IMR-90 (cell line): Measurements from ENCODE around the gene ACTR2. TPM values are rescaled to one million over a fixed set of nuclear protein-coding genes. Genes with fewer than 3 reads are reported as not detected.

Experiments used
- ATAC-seq: fragments of 200-7000 bp; cut with Tn5 transposase; 2 replicates; pipeline ENCODE4 v1.9.1; 2020; ENCODE audit warnings: low read depth, mild to moderate bottlenecking, moderate library complexity
- BruUV-seq: library from RNA; stranded (reverse); fragments of 400-500 nt; replicated peaks from 2 replicates; lab custom pipeline; 2021; lab: Mats Ljungman, UMichigan
- CTCF ChIA-PET: fragments of 300-600 bp; formaldehyde crosslinking; extraction: SDS; loops from one replicate; lab custom pipeline; 2021; ENCODE audit warnings: antibody characterized with exemption; lab: Yijun Ruan, JAX
- POLR2A ChIA-PET: fragments of 300-600 bp; sonication (Branson Sonifier 250); formaldehyde crosslinking; loops from one replicate; lab custom pipeline; 2022; ENCODE audit warnings: antibody characterized with exemption; ENCODE audit not compliant: unreplicated experiment; lab: Charles Lee
- DNase-seq: peaks from one replicate; pipeline ENCODE4 v3.0.0; 2013
- H2AFZ ChIP-seq: replicated peaks from 2 replicates; pipeline ENCODE3; 2013; ENCODE audit warnings: low read length, mild to moderate bottlenecking; ENCODE audit not compliant: poor library complexity
- H2AK5ac ChIP-seq: 2 replicates; pipeline ENCODE4 v1.6.1; 2013; ENCODE audit warnings: low read depth, low read length, inconsistent platforms
- H2AK9ac ChIP-seq: replicated peaks from 2 replicates; pipeline ENCODE3; 2013; ENCODE audit warnings: mild to moderate bottlenecking, low read depth, low read length, moderate library complexity; ENCODE audit not compliant: poor library complexity
- H2BK120ac ChIP-seq: 2 replicates; pipeline ENCODE4 v1.6.1; 2013; ENCODE audit warnings: low read depth, low read length, inconsistent platforms
- H2BK15ac ChIP-seq: 3 replicates; pipeline ENCODE4 v1.6.1; 2013; ENCODE audit warnings: low read depth, low read length, inconsistent platforms
- H2BK20ac ChIP-seq: 2 replicates; pipeline ENCODE4 v1.6.1; 2013; ENCODE audit warnings: low read depth, mild to moderate bottlenecking, inconsistent platforms, low read length, moderate library complexity
- H2BK5ac ChIP-seq: 2 replicates; pipeline ENCODE4 v1.6.1; 2013; ENCODE audit warnings: mild to moderate bottlenecking, low read depth, low read length, inconsistent platforms; ENCODE audit not compliant: poor library complexity, severe bottlenecking
- H3K14ac ChIP-seq: replicated peaks from 2 replicates; pipeline ENCODE4 v1.6.1; 2013; ENCODE audit warnings: low read depth, low read length, inconsistent platforms
- H3K18ac ChIP-seq: 2 replicates; pipeline ENCODE4 v1.6.1; 2013; ENCODE audit warnings: low read depth, low read length, control low read depth
- H3K23ac ChIP-seq: 2 replicates; pipeline ENCODE4 v1.6.1; 2013; ENCODE audit warnings: low read depth, low read length, inconsistent platforms
- H3K27ac ChIP-seq: 2 replicates; pipeline ENCODE4 v1.5.1; 2013; ENCODE audit warnings: mild to moderate bottlenecking, control low read depth, low read length; ENCODE audit not compliant: insufficient read depth
- H3K27me3 ChIP-seq: 2 replicates; pipeline ENCODE4 v1.6.1; 2013; ENCODE audit warnings: low read length; ENCODE audit not compliant: control insufficient read depth, insufficient read depth
- H3K36me3 ChIP-seq: 2 replicates; pipeline ENCODE4 v1.6.1; 2013; ENCODE audit warnings: low read length, mixed read lengths; ENCODE audit not compliant: control insufficient read depth, insufficient read depth
- H3K4ac ChIP-seq: 2 replicates; pipeline ENCODE4 v1.6.1; 2013; ENCODE audit warnings: low read depth, low read length, inconsistent platforms
- H3K4me1 ChIP-seq: 2 replicates; pipeline ENCODE4 v1.6.1; 2013; ENCODE audit warnings: low read length, mixed read lengths; ENCODE audit not compliant: control insufficient read depth, insufficient read depth
- H3K4me2 ChIP-seq: 2 replicates; pipeline ENCODE4 v1.6.1; 2013; ENCODE audit warnings: low read depth, mild to moderate bottlenecking, control low read depth, low read length, moderate library complexity
- H3K4me3 ChIP-seq: 2 replicates; pipeline ENCODE4 v1.5.1; 2013; ENCODE audit warnings: low read depth, mild to moderate bottlenecking, control low read depth, low read length, moderate library complexity; ENCODE audit not compliant: insufficient read depth
- H3K56ac ChIP-seq: 2 replicates; pipeline ENCODE4 v1.6.1; 2013; ENCODE audit warnings: low read length, inconsistent platforms; ENCODE audit not compliant: insufficient read depth; ENCODE audit errors: extremely low read depth
- H3K79me1 ChIP-seq, 2 experiments: 2 replicates each; pipeline ENCODE4 v1.6.1; 2013; ENCODE audit warnings: low read length in 2 of 2, inconsistent platforms in 1 of 2, low read depth in 1 of 2
- H3K9ac ChIP-seq: 2 replicates; pipeline ENCODE4 v1.6.1; 2013; ENCODE audit warnings: low read depth, low read length, control low read depth
- H3K9me1 ChIP-seq: 2 replicates; pipeline ENCODE4 v1.6.1; 2013; ENCODE audit warnings: low read length, inconsistent platforms; ENCODE audit not compliant: insufficient read depth
- H3K9me3 ChIP-seq: 2 replicates; pipeline ENCODE4 v1.6.1; 2013; ENCODE audit warnings: low read length; ENCODE audit not compliant: control insufficient read depth, insufficient read depth
- H4K20me1 ChIP-seq: 2 replicates; pipeline ENCODE4 v1.6.1; 2013; ENCODE audit warnings: low read length, inconsistent platforms; ENCODE audit not compliant: insufficient read depth
- H4K5ac ChIP-seq: 2 replicates; pipeline ENCODE4 v1.6.1; 2013; ENCODE audit warnings: mild to moderate bottlenecking, low read depth, low read length, control low read depth
- H4K8ac ChIP-seq, 2 experiments: 2 replicates each; pipeline ENCODE4 v1.6.1; 2013; ENCODE audit warnings: low read depth in 2 of 2, low read length in 2 of 2, control low read depth in 1 of 2, inconsistent platforms in 1 of 2
- H4K91ac ChIP-seq: 2 replicates; pipeline ENCODE4 v1.6.1; 2013; ENCODE audit warnings: low read depth, low read length, inconsistent platforms; ENCODE audit not compliant: insufficient read depth
- BHLHE40 ChIP-seq: fragments of 150-350 bp; IDR thresholded peaks from 2 replicates; pipeline ENCODE4 v1.6.1; 2016; ENCODE audit warnings: mild to moderate bottlenecking, low read depth, low read length
- CEBPB ChIP-seq: IDR thresholded peaks from 2 replicates; pipeline ENCODE4 v1.6.1; 2012; ENCODE audit warnings: low read depth, low read length, improper control_type of control experiment
- CHD1 ChIP-seq: IDR thresholded peaks from 2 replicates; pipeline ENCODE4 v1.6.1; 2012; ENCODE audit warnings: low read depth, low read length, improper control_type of control experiment
- FOS ChIP-seq: fragments of 150-350 bp; IDR thresholded peaks from 2 replicates; pipeline ENCODE4 v1.6.1; 2016; ENCODE audit warnings: low read depth, low read length
- MAFK ChIP-seq: IDR thresholded peaks from 2 replicates; pipeline ENCODE4 v1.6.1; 2012; ENCODE audit warnings: low read depth, low read length, improper control_type of control experiment
- MAZ ChIP-seq: IDR thresholded peaks from 2 replicates; pipeline ENCODE4 v1.6.1; 2012; ENCODE audit warnings: low read depth, mild to moderate bottlenecking, low read length, improper control_type of control experiment, moderate library complexity, borderline replicate concordance
- MXI1 ChIP-seq: IDR thresholded peaks from 2 replicates; pipeline ENCODE4 v1.6.1; 2012; ENCODE audit warnings: low read depth, mild to moderate bottlenecking, low read length, moderate library complexity, borderline replicate concordance
- NFE2L2 ChIP-seq: fragments of 150-350 bp; IDR thresholded peaks from 2 replicates; pipeline ENCODE4 v1.6.1; 2016; ENCODE audit warnings: low read depth, mild to moderate bottlenecking, low read length
- POLR2A ChIP-seq: IDR thresholded peaks from 2 replicates; pipeline ENCODE4 v1.6.1; 2012; ENCODE audit warnings: mild to moderate bottlenecking, low read depth, low read length
- RAD21 ChIP-seq: IDR thresholded peaks from 2 replicates; pipeline ENCODE4 v1.6.1; 2012; ENCODE audit warnings: low read length, improper control_type of control experiment
- RCOR1 ChIP-seq: IDR thresholded peaks from 2 replicates; pipeline ENCODE4 v1.6.1; 2012; ENCODE audit warnings: mild to moderate bottlenecking, low read length, improper control_type of control experiment; ENCODE audit not compliant: insufficient replicate concordance
- RFX5 ChIP-seq: IDR thresholded peaks from 2 replicates; pipeline ENCODE4 v1.8.0; 2012; ENCODE audit warnings: low read depth, mild to moderate bottlenecking, low read length, moderate library complexity
- SMC3 ChIP-seq: fragments of 150-350 bp; IDR thresholded peaks from 2 replicates; pipeline ENCODE4 v1.6.1; 2016; ENCODE audit warnings: low read depth, mild to moderate bottlenecking, antibody characterized with exemption, low read length, moderate library complexity
- WGBS, 2 experiments: methylation state at CpG; one replicate each; pipeline versions ENCODE4 v1.1.5 to v1.1.7; 2013; ENCODE audit warnings: missing lambda C conversion rate in 2 of 2; ENCODE audit not compliant: insufficient read length in 1 of 2; ENCODE audit errors: extremely low coverage in 2 of 2; 5-methylcytosine and 5-hydroxymethylcytosine counted together
- dilution Hi-C: fragments of 300-500 bp; cut with HindIII; formaldehyde crosslinking; loops from one replicate; pipeline ENCODE4 v1.14.3; 2018; ENCODE audit warnings: low sequenced_read_pairs; ENCODE audit not compliant: unreplicated experiment
- in situ Hi-C: fragments of 300-500 bp; cut with MboI; formaldehyde crosslinking; loops from 3 replicates; pipeline ENCODE4 v1.14.3; 2019; ENCODE audit warnings: low sequenced_read_pairs, inconsistent platforms, mixed read lengths
- intact Hi-C: fragments of 100-400 bp; cut with micrococcal nuclease; formaldehyde crosslinking; loops from 2 replicates; pipeline ENCODE4 v1.10.0; 2022
- polyA plus RNA-seq, 3 experiments: library from polyadenylated mRNA; depleted of rRNA; stranded (reverse); fragments of >200 nt; gene quantifications; 2 replicates each; pipeline ENCODE4 v1.2.3, GENCODE V29; 2012; ENCODE audit warnings: low replicate concordance in 1 of 3
- total RNA-seq: library from RNA; depleted of rRNA; stranded (reverse); fragments of >200 nt; gene quantifications from 2 replicates; pipeline ENCODE4 v1.2.3, GENCODE V29; 2012
- TF ChIP-seq, protein P1 (sequence below): fragments of 150-350 bp; IDR thresholded peaks from 2 replicates; pipeline ENCODE4 v1.6.1; 2017; ENCODE audit warnings: mild to moderate bottlenecking, antibody characterized with exemption, low read length, low read depth
- TF ChIP-seq, protein P2 (sequence below): conservative IDR thresholded peaks from 2 replicates; pipeline ENCODE4 v1.5.1; 2012; ENCODE audit warnings: mild to moderate bottlenecking, low read depth, low read length, improper control_type of control experiment
- TF ChIP-seq, protein P3 (sequence below): fragments of 150-350 bp; IDR thresholded peaks from 2 replicates; pipeline ENCODE4 v1.6.1; 2016; ENCODE audit warnings: low read depth, mild to moderate bottlenecking, low read length, moderate library complexity, borderline replicate concordance

ACTR2 gene
- total and polyA plus RNA-seq, 2 of the 4 experiments (the other 2 are of a cell fraction): 141 to 205 TPM

DNA sequence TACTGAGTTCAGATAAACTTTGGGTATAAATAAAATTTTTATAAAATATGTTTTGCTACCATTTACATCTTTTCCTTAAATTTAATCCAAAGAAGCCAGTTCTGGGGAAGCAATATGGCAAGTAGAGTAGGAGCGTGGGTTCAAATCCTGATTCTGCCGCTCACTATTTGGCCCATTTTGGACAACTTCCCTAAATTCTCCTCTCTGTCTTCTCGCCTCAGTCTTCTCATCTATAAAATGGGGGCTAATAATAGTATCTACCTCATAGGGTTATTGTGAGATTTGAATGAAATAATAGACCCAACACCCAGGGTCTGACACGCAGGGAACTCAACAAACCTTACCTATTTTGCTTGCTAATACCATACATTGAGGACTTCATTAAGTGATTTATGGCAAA, 59.7 kb downstream of the ACTR2 start:
- Histone ChIP-seq H2AFZ (no peak overlapping the region), H3K9me3 (no peaks in the 10 kb centered on the region), H3K79me1 (no peaks in the 10 kb centered on the region), H3K4ac (no peak overlapping the region), H4K91ac (no peak overlapping the region), H4K5ac (no peak overlapping the region), H3K9ac (no peak overlapping the region), H3K18ac (no peak overlapping the region), H4K20me1 (no peaks in the 10 kb centered on the region), H3K27me3 (0 out of 2 replicates have a peak, but pooled peaks cover 2% of the 10 kb centered on the region), H3K23ac (no peak overlapping the region), H4K8ac (no peak overlapping the region), H3K27ac (no peak overlapping the region), H3K56ac (no peak overlapping the region), H2BK20ac (no peak overlapping the region), H2BK15ac (no peak overlapping the region), H3K4me3 (no peak overlapping the region), H2BK120ac (no peak overlapping the region), H3K9me1 (no peaks in the 10 kb centered on the region), H3K14ac (no peak overlapping the region), H2AK5ac (no peak overlapping the region), H3K4me1 (no peaks in the 10 kb centered on the region), H3K36me3 (no peaks in the 10 kb centered on the region), H3K4me2 (no peak overlapping the region), H2BK5ac (no peak overlapping the region), H2AK9ac (no peak overlapping the region)
- no TSS peak for BruUV-seq
- in situ Hi-C loops (no loop called here), intact Hi-C loops (no loop called here), dilution Hi-C loops (no loop called here)
- ChIA-PET CTCF (interaction anchor here (0.7 kb wide), 1 partner anchor 26 kb away, joined by 4 read pairs; no protein-coding TSS in a partner anchor), POLR2A (no interaction called here)
- DNase-seq: no peak
- WGBS, 2 experiments: no CpG with 5 or more reads among the region's 4 CpGs
- no peak for ATAC-seq
- TF ChIP-seq MAFK: no peak
- TF ChIP-seq, protein P1, sequence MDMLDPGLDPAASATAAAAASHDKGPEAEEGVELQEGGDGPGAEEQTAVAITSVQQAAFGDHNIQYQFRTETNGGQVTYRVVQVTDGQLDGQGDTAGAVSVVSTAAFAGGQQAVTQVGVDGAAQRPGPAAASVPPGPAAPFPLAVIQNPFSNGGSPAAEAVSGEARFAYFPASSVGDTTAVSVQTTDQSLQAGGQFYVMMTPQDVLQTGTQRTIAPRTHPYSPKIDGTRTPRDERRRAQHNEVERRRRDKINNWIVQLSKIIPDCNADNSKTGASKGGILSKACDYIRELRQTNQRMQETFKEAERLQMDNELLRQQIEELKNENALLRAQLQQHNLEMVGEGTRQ: no peak
- TF ChIP-seq BHLHE40: no peak
- no peak for TF ChIP-seq CEBPB
- TF ChIP-seq SMC3: no peak
- TF ChIP-seq NFE2L2: no peak
- TF ChIP-seq, protein P2, sequence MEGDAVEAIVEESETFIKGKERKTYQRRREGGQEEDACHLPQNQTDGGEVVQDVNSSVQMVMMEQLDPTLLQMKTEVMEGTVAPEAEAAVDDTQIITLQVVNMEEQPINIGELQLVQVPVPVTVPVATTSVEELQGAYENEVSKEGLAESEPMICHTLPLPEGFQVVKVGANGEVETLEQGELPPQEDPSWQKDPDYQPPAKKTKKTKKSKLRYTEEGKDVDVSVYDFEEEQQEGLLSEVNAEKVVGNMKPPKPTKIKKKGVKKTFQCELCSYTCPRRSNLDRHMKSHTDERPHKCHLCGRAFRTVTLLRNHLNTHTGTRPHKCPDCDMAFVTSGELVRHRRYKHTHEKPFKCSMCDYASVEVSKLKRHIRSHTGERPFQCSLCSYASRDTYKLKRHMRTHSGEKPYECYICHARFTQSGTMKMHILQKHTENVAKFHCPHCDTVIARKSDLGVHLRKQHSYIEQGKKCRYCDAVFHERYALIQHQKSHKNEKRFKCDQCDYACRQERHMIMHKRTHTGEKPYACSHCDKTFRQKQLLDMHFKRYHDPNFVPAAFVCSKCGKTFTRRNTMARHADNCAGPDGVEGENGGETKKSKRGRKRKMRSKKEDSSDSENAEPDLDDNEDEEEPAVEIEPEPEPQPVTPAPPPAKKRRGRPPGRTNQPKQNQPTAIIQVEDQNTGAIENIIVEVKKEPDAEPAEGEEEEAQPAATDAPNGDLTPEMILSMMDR: no peak
- TF ChIP-seq RAD21: no peak
- no peak for TF ChIP-seq CHD1
- TF ChIP-seq, protein P3, sequence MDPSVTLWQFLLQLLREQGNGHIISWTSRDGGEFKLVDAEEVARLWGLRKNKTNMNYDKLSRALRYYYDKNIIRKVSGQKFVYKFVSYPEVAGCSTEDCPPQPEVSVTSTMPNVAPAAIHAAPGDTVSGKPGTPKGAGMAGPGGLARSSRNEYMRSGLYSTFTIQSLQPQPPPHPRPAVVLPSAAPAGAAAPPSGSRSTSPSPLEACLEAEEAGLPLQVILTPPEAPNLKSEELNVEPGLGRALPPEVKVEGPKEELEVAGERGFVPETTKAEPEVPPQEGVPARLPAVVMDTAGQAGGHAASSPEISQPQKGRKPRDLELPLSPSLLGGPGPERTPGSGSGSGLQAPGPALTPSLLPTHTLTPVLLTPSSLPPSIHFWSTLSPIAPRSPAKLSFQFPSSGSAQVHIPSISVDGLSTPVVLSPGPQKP: no peak
- TF ChIP-seq RCOR1: no peak
- TF ChIP-seq POLR2A: no peak
- no peak for TF ChIP-seq MXI1
- TF ChIP-seq MAZ: no peak
- TF ChIP-seq RFX5: no peak
- no peak for TF ChIP-seq FOS
